Thyroid gland (tissue), 4 donors: ENCODE data around the gene BTBD19.

ENCODE experiments used
- CTCF ChIP-seq, 6 experiments: fragments of 200-600 bp in 3 of 6; fragments of 450-650 bp in 3 of 6; sonication (generic) in 3 of 6; IDR thresholded peaks; one replicate each; pipeline ENCODE4 v1.5.1; 2016 to 2019; ENCODE audit warnings: antibody characterized with exemption in 6 of 6, mild to moderate bottlenecking in 2 of 6, inconsistent platforms in 1 of 6, moderate library complexity in 1 of 6
- POLR2A ChIP-seq, 2 donors: fragments of 450-650 bp; IDR thresholded peaks; one replicate each; pipeline ENCODE4 v1.6.1; 2017; ENCODE audit warnings: antibody characterized with exemption in 2 of 2, mild to moderate bottlenecking in 2 of 2, moderate library complexity in 1 of 2

- no peak for TF ChIP-seq CTCF (IDR thresholded peaks at IDR 0.05)
- no peak for TF ChIP-seq POLR2A (IDR thresholded peaks at IDR 0.05)
These were observed 13.9 kb downstream of the BTBD19 start for GRCh38 chr1:44822131-44822701.
